ENCODE results near the gene EFNA2.
"Not testable (repeated sequence)": the region's sequence is repeated elsewhere in the genome, so short reads cannot be mapped to it uniquely, and the experiment has no call there.

The EFNA2 gene

DNA sequence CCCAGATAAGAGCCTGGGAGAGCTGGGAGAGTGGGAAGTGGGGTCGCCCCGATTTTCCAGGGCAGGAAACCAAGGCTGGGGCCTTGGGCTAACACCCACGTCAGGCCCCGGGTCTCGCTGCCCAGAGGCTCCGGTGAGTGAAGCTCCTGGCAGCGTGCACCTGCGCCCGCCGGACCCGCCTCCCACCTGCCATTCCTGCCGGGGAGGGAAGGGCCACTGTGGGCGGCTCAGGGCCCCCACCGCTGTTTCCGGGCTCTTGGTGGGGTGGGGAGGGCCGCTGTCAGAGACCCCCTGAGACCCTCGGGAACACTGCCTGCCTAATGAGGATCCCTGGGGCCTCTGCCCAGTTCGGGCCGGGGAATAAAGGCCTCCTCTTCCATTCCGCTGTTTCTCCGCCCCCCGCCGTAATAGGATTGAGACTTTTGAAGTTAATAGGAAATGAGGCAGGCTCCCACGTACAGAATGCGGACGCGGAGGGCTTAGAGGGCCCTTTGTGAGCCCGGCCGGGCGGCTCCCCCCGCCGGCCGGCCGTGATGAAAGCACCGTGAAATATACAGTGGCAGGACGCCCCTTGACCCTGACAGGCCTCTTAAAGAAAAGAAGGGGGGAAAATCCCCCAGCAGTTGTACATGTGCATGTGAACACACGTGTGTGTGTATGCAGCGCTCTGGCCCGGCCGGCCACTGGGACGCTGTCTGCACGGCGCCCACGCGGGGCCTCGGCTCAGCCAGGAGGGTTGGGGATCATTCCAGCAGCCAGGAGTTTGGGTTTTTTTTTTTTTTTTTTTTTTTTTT lies 33.2 kb downstream of the EFNA2 start:
- no peak for DNase-seq (ENCODE audit: low read depth)

DNA sequence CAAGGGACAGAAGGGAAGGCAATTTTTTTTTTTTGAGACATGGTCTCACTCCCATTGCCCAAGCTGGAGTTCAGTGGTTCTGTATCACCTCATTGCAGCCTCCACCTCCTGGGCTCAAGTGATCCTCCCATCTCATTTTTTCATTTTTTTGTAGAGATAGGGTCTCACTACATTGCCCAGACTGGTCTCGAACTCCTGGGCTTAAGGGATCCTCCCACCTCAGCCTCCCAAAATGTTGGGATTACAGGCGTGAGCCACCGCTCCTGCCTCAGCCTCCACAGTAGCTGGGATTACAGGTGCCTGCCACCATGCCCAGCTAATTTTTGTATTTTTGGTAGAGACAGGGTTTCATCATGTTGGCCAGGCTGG lies 34.6 kb downstream of the EFNA2 start:
- not testable (repeated sequence) for DNase-seq (ENCODE audit: low read depth)

DNA sequence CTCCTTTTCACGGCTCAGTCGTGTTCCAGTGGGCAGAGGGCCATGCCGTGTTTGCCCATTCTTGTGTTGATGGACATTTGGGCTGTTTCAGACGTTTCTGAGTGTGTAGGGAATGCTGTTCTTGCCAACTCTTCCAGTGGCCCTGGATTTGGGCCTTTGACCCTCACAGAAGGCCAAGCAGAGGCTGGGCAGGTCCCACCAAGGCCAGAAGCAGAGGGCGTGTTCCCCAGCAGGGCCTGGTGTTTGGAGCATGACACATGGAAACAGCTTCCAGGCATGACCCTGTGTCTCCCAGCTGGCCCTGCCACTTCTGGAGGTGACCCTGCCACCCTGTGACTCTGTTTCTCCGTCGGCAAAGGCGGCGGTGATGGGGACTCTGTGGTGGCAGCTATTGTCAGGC lies 35.9 kb downstream of the EFNA2 start:
- DNase-seq (ENCODE audit: low read depth): no peak

DNA sequence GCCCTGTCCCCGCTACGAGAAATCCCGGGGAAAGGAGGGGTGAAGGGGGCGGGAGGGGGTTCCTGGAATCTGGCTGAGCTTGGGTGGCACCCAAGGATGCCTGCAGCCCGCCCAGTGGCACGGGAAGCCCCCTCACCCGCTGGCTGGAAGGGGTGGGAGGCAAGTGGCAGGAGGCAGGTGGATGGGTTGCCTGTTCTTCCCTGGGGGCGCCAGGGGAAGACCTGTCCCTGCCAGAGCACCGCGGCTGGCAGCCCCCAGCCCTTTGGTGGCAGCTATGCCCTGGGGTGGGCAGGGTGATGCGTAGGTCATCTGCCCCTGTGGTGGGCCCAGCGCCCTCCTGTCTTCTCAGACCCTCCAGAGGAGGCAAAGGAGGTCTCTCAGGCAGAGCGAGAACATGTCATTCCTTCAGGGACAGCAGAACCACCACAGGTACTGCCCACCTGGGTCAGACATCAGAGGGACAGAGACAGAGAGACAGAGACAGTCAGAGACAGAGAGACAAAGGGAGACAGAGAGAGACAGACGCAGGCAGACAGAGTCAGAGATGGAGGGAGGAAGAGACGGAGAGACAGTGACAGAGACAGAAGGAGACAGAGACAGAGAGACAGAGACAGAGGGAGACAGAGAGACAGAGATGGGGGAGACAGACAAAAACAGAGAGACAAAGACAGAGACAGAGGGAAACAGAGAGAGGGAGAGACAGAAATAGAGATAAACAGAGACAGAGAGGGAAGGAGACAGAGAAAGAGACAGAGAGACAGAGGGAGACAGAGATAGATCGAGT lies 36.7 kb downstream of the EFNA2 start:
- no peak for DNase-seq (ENCODE audit: low read depth)

DNA sequence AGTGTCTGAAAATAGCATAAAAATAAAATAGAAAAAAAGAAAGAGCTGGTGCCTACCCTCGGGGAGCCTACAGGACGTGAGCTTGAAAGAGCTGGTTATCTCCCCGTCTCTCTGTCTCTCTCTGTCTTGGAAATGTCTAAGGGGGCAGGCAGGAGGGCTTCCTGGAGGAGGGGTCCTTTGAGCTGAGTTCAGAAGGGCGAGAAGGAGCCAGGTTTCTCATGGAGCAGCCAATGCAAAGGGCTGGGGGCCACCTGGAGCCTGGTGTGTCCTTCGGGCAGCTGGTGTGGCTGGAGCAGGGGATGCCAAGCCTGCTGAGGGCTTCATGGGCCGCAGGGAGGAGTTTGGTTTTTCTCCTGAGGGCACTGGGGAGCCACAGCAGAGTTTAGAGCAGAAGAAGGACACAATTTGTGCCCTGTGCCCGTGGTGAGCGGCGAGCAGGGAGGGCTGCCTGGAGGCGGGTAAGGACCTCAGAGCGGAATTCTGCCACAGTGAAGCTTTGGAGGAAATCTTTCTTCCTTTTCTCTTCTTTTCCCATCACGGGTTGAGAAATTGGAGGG lies 38.7 kb downstream of the EFNA2 start:
- DNase-seq (ENCODE audit: low read depth): no peak

DNA sequence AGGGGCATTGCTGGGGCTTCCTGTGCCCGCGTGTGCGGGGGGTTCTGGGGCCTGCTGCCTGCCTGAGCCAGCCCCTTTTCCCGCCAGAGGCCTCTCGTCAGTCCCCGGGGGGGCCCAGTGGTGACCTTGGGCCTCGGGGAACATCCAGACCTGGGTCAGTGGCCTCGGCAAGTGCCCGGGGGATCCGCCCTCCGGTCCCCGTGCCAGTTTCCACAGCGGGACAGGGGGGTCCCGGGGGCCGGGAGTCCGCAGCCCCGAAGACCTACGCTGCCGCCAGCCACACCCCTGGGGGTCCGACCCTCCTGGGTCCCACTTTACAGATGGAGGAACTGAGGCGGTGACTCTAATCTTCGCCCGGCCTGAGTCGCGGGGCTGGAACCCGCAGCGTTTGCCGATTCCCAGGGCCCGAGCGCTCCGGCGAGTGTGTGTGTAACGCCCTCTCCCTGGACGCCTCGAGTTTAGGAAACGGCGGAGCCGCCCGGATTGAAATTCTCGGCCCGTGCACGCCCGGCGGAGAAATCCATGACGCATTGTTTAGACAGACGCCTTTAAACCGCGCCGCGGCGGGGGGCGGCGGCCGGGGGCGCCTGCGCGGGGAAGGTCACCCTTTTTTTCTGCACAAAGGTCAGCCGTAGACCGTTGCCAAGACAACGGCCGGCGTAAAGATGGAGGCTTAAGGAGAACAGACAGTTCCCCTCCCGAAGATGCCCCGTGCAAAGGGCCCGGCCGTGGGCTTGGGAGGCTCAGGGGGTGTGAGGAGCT lies 39.3 kb downstream of the EFNA2 start:
- no peak for DNase-seq (ENCODE audit: low read depth)

DNA sequence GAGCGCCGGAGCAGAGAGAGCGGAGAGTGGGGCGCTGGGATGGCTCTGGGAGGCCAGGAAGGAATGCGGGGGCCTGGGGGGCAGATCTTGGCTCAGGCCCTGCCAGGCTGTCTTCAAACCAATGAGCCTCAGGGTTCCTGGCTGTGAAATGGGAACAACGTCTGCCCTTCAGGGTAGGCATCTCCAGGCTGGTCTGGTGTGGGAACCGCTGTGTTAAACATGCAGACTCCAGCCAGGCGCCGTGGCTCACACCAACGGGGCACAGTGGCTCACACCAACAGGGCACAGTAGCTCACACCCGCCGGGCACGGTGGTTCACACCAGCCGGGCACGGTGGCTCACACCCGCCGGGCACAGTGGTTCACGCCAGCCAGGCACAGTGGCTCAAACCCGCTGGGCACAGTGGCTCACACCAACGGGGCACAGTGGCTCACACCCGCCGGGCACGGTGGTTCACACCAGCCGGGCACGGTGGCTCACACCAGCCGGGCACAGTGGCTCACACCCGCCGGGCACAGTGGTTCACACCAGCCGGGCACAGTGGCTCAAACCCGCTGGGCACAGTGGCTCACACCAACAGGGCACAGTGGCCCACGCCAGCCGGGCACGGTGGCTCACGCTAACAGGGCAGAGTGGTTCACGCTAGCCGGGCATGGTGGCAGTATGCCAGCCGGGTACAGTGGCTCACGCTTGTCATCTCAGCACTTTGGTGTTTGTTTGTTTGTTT lies 40.1 kb downstream of the EFNA2 start:
- DNase-seq (ENCODE audit: low read depth): no peak

DNA sequence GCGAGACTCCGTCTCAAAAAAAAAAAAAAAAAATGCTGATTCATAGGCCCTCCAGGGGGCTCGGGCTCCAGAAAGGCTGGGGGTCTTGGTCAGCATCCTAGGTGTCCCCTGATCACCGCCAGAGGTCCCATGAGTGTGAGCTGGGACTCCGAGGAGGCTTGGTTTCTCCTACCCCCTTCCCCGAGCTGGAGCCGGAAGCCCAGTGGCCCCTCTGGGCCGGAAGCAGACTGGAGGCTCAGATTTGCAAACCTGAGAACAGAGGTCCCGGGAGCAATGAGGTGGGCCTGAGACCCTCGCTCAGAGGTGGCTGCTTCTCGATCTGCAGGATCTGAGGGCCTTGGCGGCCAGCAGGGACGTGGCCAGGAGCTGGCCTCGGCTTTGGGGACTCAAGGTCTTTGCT lies 41.5 kb downstream of the EFNA2 start:
- no peak for DNase-seq (ENCODE audit: low read depth)

DNA sequence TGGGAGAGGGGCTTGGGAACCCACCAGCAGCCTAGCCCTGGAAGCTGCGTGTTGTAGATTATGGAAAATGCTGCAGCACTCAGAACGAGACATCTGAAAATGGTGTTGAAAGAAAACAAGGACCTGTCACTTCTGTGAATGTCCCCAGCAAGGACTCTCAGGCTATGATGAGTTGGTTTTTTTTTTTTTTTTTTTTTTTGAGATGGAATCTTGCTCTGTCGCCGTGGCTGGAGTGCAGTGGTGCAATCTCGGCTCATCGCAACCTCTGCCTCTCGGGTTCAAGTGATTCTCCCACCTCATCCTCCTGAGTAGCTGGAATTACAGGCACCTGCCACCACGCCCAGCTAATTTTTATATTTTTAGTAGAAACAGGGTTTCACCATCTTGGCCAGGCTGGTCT lies 46.5 kb downstream of the EFNA2 start:
- DNase-seq (ENCODE audit: low read depth): not testable (repeated sequence)

DNA sequence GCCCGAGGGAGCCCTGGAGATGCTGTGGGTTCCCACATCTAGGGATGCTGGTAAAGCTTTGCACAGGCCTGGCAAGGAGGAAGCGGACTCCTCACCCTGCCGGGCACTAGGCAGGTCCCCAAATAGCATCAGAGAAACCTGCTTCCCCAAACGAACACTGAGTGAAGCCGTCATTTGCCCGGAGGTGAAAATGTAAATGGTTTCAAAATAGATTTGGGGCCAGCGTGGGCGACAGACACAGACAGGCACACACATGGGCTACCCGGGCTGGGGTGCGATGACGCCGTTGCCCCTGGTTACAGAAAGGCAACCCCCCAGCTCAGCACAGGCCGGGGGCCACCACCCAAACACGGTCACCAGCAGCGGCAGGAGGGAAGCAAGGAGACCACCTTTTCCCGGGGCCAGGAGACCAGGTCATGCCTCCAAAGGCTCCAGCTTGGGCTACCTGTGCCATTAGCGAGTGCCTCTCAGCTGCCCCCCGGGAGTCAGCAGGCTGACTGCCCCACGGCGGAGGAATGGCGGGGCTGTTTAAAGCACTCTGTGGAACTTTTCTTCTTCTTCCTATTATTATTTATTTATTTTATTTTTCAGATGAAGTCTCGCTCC lies 50.5 kb downstream of the EFNA2 start:
- no peak for DNase-seq (ENCODE audit: low read depth)

DNA sequence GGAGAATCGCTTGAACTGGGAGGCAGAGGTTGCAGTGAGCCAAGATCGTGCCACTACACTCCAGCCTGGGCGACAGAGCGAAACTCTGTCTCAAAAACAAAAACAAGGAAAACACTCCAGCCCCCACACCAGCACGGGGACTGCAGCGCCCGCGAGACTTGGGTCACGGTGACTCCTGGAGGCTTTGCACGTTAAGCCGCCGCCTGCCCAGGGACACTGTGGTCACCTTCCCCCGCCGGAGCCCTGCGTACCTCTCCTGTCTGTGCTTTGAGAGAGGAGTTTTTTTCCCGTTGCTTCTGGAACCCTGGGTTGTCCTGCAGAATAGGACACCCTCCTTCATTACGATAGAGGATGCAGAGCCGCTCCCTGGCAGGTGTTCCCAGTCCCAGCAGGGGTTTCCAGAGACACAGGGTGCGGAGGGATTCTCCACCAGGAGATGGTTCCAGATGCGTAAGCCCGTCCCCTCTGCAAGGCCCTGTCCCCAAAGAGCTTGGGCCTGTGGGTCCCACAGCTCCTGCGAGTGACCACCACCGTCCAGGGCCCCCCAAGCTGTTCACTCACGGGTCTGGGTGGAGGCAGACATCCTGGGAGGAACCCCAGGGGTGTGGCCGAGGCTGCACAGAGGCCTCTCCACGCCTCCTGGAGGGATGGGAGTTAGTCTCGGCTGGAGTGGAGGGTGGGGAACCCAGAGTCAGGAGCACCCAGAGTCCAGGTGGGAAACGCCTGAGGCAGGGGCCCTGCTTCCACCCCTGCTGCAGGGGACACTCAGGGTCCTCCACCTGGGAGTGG lies 55.2 kb downstream of the EFNA2 start:
- no peak for DNase-seq (ENCODE audit: low read depth)

DNA sequence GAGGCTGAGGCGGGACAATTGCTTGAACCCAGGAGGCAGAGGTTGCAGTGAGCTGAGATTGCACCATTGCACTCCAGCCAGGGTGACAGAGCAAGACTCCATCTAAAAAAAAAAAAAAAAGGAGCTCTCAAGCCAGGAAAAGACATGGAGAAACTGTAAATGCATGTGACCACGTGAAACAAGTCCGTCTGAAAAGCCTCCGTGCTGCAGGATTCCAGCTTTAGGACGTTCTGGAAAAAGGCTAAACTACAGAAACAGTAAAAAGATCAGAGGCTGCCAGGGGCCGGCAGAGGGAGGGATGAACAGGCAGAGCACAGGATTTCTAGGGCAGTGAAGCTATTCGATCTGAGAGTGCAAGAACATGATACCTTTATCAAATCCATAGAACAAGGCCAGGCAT lies 57.4 kb downstream of the EFNA2 start:
- no peak for DNase-seq (ENCODE audit: low read depth)

DNA sequence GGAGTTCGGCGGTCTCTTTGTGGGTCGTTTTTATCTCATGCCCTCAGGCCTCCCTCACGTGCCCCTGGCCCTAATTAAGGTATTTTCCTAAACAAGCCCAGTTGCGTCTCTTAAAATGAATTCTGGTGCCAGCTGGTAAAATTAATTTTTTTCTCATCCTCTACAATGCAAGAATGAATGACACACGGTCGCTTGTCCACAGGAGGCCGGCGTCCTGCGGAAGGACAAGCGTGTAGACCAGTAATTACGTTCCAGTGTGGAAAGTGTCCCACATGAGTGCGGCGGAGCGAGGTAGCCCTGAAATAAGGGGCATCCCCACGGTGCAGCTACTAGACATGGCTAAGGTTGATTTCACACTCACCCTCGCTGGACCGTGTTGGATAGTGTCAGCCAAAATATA lies 63.5 kb downstream of the EFNA2 start:
- no peak for DNase-seq (ENCODE audit: low read depth)

DNA sequence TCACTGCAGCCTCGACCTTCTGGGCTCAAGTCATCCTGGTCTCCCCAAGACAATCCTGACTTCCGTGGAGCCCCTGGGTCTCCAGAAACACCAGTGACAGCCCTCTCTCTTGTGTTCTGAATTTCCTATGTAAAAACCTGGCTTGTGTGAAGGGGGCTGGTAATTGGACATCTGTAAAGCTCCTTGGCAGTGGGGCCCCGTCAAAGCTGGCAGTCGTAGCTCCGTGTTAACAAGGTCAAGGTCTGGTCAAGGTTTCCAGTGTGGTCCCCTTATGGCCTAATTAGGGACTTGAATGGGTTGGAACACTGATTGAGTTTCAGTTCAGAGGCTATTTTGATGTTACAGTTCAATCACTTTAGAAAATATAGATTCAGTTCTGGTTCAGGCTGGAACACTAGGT lies 65.2 kb downstream of the EFNA2 start:
- no peak for DNase-seq (ENCODE audit: low read depth)
